ENCODE data around the gene NHLRC2. TPM values are rescaled to one million over a fixed set of nuclear protein-coding genes. Genes with fewer than 3 reads are reported as not detected.

Gene NHLRC2
- total RNA-seq, 1 donor from 2014 or later, result 46.1 TPM

DNA sequence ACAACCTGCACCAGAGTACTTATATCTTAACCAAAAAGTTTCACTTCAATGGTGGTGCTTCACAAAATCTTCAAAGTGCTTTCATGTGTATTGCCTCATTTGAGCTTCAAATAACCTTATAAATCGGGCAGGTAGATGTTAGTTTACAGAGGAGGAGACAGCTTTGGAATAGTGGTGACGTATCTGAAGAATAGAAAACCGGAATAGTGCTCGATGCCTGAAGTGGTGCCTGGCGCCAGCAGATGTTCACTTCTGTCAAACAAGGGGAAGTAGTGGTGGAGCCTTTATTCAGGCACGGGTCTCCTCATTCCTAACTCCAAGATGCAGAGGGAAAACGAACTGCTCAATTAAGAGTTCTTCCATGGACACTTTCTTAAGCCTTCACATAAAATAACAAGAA lies 58.1 kb downstream of the NHLRC2 start:
- Histone ChIP-seq H3K27me3 (no peaks in the 10 kb centered on the region), H3K36me3 (peaks cover 18% of the 10 kb centered on the region), H3K4me3 (no peak overlapping the region), H3K27ac (peak overlapping the region; percentile 18), H3K4me1 (peaks cover 7% of the 10 kb centered on the region), H3K9me3 (no peaks in the 10 kb centered on the region)
- TF ChIP-seq, protein P1, sequence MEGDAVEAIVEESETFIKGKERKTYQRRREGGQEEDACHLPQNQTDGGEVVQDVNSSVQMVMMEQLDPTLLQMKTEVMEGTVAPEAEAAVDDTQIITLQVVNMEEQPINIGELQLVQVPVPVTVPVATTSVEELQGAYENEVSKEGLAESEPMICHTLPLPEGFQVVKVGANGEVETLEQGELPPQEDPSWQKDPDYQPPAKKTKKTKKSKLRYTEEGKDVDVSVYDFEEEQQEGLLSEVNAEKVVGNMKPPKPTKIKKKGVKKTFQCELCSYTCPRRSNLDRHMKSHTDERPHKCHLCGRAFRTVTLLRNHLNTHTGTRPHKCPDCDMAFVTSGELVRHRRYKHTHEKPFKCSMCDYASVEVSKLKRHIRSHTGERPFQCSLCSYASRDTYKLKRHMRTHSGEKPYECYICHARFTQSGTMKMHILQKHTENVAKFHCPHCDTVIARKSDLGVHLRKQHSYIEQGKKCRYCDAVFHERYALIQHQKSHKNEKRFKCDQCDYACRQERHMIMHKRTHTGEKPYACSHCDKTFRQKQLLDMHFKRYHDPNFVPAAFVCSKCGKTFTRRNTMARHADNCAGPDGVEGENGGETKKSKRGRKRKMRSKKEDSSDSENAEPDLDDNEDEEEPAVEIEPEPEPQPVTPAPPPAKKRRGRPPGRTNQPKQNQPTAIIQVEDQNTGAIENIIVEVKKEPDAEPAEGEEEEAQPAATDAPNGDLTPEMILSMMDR (IDR thresholded peaks at IDR 0.05), result no peak
- ATAC-seq (peak; percentile 69), DNase-seq (no peak)
- intact Hi-C loops (cut with DNase I), result no loop called here

DNA sequence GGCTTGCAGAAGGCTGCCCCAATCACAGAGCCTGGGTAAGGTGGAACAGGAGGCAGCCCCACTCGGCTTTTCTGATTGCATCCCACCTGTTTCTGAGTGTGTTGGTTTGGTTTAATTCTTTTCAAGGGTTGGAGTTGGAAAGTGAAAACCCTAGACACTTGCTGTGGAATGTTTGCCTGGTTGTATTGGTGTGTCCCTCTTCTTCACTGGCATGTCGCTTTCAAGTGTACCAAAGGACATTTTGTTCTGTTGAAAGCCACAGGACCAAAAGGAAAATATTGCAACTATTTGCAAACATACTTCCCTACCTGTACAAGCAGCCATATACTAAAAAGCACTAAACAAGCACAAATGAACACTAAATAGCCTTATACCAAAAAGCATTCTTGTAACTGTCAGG lies 60.5 kb downstream of the NHLRC2 start:
- intact Hi-C loops (cut with DNase I), result no loop called here
- Histone ChIP-seq H3K27ac (peak overlapping the region; percentile 64), H3K27me3 (no peaks in the 10 kb centered on the region), H3K36me3 (no peaks in the 10 kb centered on the region), H3K4me1 (peaks cover 7% of the 10 kb centered on the region), H3K4me3 (no peak overlapping the region), H3K9me3 (no peaks in the 10 kb centered on the region)
- ATAC-seq (peak; percentile 91), DNase-seq (no peak)
- TF ChIP-seq, protein P1 (IDR thresholded peaks at IDR 0.05), result no peak

DNA sequence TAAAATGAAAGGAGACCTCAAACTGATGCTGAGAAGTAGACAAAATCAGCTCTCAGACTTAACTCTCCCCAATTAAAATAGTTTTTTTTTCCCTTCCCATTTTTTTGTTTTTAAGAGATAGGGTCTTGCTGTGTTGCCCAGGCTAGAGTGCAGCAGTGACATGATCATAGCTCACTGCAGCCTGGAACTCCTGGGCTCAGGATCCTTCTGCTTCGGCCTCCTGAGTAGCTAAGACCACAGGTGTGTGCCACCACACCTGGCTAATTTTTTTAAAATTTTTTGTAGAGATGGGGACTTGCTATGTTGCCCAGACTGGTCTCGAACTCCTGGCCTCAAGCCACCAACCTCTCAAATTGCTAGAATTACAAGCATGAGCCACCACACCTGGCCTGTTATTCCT lies 61.1 kb downstream of the NHLRC2 start:
- Histone ChIP-seq H3K4me3 (no peak overlapping the region), H3K36me3 (no peaks in the 10 kb centered on the region), H3K4me1 (peaks cover 7% of the 10 kb centered on the region), H3K27me3 (no peaks in the 10 kb centered on the region), H3K27ac (peak overlapping the region; percentile 64), H3K9me3 (no peaks in the 10 kb centered on the region)
- no peak for ATAC-seq
- TF ChIP-seq, protein P1 (IDR thresholded peaks at IDR 0.05), result no peak
- no peak for DNase-seq
- intact Hi-C loops (cut with DNase I), result no loop called here

DNA sequence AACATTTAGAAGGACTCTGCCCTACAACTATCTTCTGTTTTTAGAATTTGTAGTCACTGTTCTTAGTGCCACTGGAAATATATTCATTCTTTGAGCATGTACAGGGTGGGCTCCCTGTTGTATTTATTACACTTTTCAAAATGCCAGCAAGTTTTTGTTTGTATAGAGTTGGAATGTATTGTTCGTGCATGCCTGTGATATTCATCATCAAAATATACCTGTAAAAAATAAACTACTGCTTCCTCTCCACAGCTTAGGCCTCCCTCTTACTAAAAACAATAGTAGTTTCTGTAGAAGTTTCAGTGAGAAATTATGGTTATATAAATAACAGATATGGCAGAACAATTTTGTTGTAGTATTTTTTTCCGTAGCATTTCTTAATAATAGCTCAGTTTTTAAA lies 61.6 kb downstream of the NHLRC2 start:
- H3K27me3 ChIP-seq, result no peaks in the 10 kb centered on the region
- H3K27ac ChIP-seq, result no peak overlapping the region
- intact Hi-C loops (cut with DNase I), result no loop called here
- H3K4me3 ChIP-seq, result no peak overlapping the region
- H3K4me1 ChIP-seq, result peaks cover 3% of the 10 kb centered on the region
- DNase-seq (no peak), ATAC-seq (no peak)
- TF ChIP-seq, protein P1 (IDR thresholded peaks at IDR 0.05), result no peak
- no peaks in the 10 kb centered on the region for H3K36me3 ChIP-seq
- H3K9me3 ChIP-seq, result no peaks in the 10 kb centered on the region

DNA sequence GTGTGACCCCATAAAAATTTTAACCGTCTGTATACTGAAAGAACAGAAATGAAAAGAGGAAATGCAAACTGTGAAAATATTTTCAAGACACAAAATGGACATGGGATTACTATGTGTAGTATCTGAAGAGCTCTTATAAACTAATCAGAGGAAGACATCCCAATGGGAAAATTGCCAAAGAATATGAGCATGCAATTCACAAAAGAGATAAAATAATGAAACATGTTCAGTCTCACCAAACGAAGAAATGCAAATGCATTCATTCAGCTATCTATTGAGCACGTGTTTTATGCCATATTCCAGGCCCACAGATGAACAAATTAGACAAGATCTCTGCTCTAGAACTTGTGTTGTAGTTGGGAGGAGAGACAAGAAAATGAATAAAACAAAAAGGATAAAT lies 63.2 kb downstream of the NHLRC2 start:
- no peaks in the 10 kb centered on the region for H3K27me3 ChIP-seq
- H3K4me3 ChIP-seq, result no peak overlapping the region
- TF ChIP-seq, protein P1 (IDR thresholded peaks at IDR 0.05), result no peak
- H3K36me3 ChIP-seq, result no peaks in the 10 kb centered on the region
- no peak overlapping the region for H3K27ac ChIP-seq
- peaks cover 8% of the 10 kb centered on the region for H3K4me1 ChIP-seq
- no peak for ATAC-seq
- DNase-seq, result no peak
- no peaks in the 10 kb centered on the region for H3K9me3 ChIP-seq
- intact Hi-C loops (cut with DNase I), result no loop called here

DNA sequence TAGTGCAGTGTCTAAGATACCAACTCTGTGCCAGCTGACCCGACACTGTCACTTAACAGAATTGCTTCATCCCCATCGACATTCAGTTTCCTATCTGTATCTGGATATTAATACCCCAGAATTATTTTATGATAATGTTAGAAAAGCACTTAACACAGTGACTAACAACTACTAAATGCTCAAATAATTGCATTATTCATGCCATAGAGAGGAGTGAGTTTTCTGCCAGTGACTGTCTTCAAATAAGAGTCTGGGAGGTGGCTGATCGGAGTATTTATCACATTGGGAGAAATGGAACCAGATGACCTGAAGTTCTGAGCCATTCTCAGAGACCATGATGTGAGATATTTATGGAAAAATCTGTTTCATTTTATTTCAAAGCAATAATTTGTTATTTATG lies 65.7 kb downstream of the NHLRC2 start:
- no peaks in the 10 kb centered on the region for H3K27me3 ChIP-seq
- H3K36me3 ChIP-seq, result no peaks in the 10 kb centered on the region
- ATAC-seq (no peak), DNase-seq (no peak)
- H3K4me3 ChIP-seq, result no peak overlapping the region
- H3K27ac ChIP-seq, result no peak overlapping the region
- intact Hi-C loops (cut with DNase I), result no loop called here
- H3K4me1 ChIP-seq, result peaks cover 13% of the 10 kb centered on the region
- TF ChIP-seq, protein P1 (IDR thresholded peaks at IDR 0.05), result no peak
- peaks cover 2% of the 10 kb centered on the region for H3K9me3 ChIP-seq

Measured in upper lobe of right lung (tissue), 1 donor.